HG02759 (cell line): ENCODE data around the gene ULBP1.
"Not testable (repeated sequence)": the region's sequence is repeated elsewhere in the genome, so short reads cannot be mapped to it uniquely, and the experiment has no call there.

Experiments used
- ATAC-seq: cut with Tn5 transposase; IDR thresholded peaks from one replicate; pipeline ENCODE4 v1.9.1; 2021; ENCODE audit warnings: mild to moderate bottlenecking, moderate library complexity; ENCODE audit not compliant: unreplicated experiment

ULBP1 gene

DNA sequence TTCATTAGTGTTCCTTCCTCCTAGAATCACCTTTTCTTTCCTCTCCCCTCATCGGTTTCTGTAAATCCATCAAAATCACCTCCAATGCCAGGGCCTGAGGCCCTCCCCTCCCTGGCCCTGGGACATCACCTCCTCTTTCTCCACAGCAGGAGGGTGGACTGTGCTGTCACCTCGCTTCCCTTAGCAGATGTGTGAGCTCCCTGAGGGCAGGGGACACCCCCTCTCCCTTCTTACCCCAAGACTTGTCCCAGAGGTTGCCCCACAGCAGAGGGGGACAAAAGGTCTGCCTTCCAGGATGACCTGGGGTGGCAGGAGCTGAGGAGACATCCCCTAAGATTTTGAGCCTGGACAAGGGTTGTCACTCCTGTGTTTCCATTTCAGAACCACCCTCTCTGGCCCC is 5.9 kb downstream of the ULBP1 start:
- no peak for ATAC-seq

DNA sequence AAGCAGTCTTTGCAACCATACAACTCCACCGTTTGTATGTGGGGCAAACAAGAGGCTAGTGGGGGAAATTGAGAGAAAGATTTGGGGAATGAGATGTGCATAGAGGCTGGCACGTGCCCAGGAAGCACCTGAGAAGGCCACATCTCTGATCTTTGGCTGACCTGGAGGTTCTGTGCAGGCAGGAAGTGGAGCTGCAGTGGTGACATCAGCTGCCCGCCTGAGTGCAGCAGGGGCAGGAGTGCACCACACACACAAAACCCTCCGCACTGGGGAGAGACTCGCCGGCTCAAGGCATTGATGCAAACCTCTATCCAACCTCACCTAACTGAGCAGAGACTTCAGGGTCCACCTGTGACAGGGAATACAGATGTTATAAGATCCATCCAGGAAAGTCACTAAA is 10.7 kb downstream of the ULBP1 start:
- ATAC-seq: not testable (repeated sequence)

DNA sequence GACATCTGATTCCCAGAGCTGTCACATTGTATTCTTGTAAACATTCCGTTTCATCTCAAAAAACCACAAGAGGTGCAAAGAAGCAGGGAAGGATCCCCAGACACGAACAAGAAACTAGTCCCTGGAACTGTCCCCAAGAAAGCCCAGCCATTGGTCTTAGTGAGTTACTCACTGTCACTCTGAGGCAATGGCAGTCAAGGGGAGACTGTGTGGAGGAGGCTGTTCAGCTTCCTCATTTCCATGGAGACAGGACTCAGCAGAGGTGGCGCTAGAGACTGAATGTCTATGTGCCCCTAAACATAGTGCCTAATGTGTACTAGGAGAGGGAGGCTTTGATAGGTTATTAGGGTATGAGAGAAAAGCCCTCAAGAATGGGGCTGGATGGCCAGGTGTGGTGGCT is 11.1 kb downstream of the ULBP1 start:
- ATAC-seq: no peak

DNA sequence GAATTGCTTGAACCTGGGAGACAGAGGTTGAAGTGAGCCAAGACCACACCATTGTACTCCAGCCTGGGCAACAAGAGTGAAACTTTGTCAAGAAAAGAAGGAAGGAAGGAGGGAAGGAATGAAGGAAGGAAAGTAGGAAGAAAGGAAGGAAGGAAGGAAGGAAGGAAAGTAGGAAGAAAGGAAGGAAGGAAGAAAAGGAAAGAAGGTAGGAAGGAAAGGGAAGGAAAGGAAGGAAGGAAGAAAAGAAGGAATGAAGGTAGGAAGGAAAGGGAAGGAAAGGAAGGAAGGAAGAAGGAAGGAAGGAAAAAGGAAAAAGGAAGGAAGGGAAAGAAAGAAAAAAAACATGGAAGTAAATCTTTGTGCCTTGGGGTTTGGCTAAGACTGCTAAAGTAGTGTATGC is 11.7 kb downstream of the ULBP1 start:
- ATAC-seq: no peak

DNA sequence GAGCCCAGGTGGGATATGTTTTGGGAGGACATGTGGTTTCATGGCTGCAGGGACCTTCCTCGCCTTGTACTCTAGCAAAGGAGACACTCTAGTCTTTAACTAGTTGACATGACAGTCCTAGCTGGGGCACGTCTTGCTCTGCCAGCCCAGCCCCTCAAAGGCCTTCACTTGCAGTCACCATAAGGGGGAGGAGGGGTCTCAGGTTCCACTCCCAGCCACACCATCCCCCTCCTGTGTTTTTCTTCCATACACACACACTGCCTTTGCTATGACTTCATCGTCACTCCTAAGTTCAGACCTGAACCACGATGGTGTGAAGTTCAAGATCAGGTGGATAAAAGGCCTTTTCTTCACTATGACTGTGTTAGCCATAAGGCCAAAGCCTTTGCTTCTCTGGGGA is 13.5 kb downstream of the ULBP1 start:
- no peak for ATAC-seq

DNA sequence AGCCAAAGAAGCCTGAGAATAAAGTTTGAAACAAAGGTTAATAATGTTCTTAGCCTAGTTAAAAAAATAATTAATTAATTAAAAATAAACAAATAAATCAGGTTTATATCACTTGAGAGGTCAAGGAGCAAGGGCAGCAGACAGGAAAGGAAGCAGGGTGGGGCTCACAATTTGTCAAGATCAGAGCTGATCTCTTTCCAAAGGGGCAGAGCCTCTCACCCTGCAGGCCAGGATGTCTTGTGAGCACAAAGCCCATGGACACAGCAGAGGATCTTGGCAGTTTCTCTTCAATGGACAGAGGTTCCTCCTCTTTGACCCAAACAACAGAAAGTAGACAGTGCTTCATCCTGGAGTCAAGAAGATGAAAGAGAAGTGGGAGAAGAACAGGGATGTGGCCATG is 14.9 kb downstream of the ULBP1 start:
- ATAC-seq: no peak

DNA sequence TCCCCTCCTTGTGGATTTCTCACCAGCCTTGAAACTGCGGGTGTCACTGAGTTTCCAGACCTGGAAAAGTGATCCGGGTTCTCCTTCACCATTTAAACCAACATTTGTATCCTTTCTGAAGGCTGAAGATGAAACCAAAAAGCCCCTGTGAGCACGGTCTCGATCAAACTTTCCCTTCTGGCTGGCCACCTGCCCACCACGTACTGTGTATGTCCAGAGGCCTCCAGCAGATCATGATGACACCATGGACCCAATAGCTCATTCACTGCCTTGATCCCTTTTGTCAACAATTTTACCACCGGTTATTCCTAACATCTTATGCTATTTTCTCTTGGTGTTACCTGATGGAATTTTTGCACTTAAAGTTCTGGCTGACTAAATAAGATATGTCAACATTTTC is 15.6 kb downstream of the ULBP1 start:
- no peak for ATAC-seq

DNA sequence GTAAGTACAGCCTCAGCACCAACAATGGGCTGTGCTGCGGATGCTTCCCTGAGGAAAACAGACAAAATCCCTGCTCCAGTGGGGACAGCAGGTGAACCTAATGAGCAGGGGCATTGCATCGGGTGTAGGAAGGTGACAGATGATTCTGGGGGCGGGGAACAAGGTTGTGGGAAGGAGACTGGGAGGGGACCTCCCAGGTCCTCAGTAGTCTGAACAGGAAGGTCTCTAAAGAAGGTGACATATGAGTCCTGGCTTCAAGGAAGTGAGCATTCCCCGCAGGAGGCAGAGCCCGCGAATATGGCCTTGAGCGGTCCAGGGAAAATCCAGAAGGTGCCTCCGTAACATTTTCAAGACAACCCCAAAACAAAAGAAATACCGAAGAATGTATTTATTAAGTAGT is 19.4 kb downstream of the ULBP1 start:
- no peak for ATAC-seq

DNA sequence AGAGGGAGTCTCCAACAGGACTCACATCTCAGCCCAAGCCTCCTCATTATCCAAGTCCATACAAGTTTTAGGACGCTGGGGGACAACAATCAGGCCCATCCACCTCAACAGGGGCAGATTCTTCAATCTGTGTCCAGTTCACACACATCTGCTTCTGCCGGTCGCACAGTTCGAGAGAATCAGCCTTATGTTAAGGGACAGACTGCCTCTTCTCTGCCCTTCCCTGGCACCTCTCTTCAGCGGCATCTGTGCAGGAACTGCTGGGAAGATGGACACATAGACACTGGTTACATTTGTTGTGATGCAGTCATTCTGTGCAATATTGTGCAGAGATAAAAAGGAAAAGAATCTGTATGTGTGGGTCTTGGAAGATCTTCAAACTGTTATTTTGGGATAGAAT is 21.0 kb downstream of the ULBP1 start:
- ATAC-seq: no peak

DNA sequence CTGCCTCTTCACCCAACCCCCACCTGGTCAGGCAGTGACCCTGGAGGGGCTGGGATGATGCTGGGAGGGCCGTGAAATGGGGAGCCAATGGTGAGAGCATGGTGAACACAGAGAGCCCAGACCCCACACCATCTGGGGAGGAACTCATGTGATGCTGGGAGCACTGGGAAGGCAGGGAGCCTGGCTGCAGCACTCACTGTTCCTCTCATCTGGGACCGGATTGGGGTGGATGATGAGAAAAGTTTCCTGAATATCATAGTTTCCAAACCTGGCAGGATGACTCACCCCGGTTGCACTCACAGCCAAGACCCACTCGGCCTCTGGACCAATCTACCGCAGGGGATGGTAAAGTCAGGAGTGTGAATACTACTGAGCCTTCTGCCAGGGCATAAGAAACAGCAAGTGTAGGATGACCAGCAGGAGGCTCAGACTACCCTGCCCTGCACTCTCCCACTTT is 21.8 kb downstream of the ULBP1 start:
- no peak for ATAC-seq

DNA sequence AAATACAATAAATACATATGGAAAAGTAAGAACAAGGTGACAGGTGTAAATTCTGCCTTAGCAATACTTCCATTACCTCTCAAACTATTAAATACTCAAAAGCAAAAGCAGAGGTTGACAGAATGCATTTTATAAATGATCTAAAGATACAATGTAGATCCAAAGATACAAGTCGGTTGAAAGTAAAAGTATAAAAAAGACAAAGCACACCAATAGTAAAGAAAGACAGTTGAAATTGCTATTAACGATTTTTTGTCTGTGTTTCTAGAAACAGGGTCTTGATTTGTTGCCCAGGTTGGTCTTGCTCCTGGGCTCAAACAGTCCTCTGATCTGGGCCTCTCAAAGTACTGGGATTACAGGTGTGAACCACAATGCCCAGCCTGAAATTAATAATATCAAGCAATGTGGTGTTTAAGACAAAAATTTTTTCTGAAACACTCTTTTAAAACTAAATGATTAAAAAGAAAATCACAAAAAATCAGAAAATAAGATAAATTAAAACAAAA is 23.9 kb downstream of the ULBP1 start:
- ATAC-seq: no peak

DNA sequence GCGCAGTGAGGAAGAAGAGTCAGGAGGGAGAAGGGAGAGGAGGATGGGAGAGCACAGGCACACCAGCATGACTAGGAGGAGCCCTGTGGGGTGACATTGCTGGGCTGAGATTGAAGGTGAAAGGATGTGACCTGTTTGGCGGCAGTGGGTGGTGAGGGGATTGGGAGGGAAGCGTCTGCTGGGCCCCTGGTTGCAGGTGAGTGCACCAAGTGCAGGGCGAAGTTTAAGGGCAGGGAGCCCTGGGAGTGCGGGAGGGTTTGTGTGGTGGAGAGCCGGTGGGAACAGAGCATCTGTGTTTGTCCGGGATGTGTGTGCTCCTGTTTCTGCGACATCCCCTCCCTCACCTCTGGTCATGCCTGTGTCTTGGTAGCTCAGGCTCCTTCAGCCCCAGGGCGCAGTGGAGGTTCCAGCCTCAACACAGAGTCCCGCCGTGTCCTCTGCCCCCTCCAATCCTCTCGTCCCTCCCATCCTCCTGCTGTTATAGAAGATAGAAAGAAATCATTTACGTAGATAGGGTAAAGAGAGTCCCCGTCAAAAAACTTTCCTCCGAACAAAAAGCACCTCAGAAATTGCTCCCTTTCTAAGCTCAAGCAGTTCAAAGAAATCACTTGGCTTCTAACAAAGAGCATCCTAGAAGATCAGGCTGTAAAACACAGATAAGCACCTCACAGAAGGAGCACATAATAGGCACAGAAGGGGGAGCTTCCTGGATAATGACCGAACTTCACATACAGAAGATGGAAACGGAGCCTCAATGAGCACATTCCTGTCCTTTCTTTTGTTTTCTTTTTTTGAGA is 25.0 kb downstream of the ULBP1 start:
- ATAC-seq: no peak

DNA sequence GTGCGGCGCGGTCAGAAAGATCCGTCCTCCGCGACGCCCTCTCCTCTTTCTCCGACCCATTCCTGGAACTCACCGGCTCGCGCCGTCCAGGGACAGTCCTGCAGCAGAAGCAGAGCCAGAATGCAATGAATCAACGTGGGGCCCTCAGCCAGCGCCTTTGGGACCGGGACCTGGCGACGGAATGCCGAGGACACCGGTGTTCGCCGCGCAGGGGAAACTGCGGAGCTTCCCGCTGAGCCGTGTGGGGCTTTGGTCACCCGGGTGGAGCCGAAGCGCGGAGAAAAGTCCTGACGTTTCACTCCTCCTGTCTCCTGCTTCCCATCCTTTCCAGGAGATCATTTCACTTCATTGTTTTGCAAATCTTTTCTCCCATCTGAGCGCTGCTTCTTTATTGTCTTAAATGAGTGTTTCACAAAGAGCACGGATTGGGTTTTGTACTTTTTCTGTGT is 26.5 kb downstream of the ULBP1 start:
- no peak for ATAC-seq

DNA sequence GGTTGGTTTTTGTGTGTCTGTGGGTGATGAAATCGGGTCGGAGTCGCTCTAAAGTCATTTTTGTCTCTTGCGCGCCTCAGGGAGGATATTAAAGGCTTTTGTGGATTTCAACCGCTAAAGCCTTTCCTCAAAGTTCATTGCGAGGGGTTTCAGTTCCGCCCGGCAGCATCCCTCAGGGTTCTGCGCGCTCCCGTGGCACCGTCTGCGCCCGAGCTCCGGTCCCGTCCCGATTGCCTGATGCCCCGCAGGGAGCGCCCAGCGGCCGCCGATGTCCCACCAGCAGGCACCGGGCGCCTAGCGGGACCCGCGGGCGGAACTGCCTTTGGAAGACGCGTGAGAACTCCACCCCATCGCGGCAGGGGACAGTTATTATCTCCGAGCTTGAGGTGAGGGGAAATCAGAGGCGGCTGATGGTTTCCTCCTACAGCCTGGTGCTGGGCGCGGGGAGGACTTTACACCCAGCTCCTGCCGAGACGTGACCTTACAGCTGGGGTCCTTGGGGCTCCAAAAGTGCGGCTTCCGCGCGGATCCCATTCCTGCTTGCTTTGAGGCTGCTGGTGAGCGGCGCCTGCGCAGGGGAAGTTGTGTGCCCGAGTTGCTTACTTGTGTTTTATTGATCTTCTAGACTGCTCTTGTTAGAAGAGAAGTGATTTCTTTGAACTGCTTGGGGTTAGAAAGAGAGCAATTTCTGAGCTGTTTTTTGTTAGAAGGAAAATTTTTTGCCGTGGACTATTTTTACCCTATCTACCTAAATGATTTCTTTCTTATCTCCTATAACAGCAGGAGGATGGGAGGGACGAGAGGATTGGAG is 27.1 kb downstream of the ULBP1 start:
- peak; percentile 47 for ATAC-seq

DNA sequence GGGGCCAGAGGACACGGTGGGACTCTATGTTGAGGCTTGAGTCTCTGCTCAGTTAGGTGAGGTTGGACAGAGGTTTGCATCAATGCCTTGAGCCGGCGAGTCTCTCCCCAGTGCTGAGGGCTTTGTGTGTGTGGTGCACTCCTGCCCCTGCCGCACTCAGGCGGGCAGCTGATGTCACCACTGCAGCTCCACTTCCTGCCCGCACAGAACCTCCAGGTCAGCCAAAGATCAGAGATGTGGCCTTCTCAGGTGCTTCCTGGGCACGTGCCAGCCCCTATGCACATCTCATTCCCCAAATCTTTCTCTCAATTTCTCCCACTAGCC is 27.7 kb downstream of the ULBP1 start:
- ATAC-seq: peak; percentile 69

DNA sequence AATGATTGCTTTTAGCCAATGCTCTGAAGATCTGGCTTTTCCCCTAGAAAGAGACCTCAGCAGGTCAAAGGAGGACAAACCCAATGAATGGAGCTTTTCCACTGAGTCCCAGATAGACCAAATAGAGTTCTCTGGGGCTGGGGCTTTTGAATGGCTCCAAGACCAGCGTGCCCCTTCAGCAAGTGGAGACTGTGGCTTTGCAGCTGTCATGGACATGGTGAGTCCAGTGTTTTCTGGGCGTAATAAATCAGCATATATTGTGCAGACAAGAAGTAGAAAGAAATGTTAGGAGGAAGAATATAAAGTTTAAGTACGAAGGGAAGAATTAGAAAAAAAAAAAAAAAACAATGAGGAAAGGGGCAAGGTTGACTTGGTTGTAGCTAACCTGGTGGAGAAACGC is 28.1 kb downstream of the ULBP1 start:
- ATAC-seq: no peak

DNA sequence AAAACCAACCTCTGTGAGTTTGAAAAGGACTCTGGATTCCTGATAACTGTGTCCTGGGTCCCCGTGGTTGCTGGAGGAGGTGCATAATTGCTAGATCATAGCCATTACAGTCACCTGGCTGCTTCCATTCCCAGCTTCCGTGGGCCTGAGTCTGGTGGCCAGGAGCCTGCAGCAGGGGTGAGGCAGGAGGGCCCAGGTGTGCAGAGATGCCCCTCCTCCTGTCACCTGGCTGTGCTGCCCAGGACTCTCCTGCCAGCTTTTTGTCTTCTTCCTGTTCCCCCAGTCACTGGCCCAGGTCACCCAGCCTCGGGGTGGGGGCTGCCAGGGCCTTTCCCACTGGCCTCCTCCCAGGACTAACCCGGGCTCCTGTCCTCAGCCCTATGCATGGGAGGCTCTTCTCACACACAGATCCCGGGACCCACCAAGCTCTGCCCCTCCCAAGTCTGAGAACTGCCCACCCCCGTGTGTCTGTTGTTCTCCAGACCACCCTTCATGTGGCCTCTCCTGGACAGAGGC is 31.6 kb downstream of the ULBP1 start:
- no peak for ATAC-seq

DNA sequence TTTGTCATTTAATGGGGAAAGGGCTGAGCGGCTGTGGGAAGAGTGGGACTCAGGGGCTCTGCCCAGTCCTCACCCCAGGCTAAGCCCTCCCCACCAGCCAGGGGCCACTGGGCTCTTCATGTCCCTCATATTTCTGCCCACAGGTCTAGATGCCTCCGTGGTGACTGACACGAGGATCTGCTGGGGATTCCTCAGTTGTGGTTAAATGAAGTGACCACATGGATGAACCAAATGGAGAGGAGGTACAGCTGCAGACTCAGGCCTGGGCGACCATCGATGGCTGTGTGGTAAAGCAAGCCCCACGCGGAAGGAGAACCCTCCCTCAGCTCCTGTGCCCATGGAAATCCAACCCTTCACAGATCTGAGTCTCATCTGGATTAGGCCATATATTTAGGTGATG is 32.2 kb downstream of the ULBP1 start:
- ATAC-seq: no peak

DNA sequence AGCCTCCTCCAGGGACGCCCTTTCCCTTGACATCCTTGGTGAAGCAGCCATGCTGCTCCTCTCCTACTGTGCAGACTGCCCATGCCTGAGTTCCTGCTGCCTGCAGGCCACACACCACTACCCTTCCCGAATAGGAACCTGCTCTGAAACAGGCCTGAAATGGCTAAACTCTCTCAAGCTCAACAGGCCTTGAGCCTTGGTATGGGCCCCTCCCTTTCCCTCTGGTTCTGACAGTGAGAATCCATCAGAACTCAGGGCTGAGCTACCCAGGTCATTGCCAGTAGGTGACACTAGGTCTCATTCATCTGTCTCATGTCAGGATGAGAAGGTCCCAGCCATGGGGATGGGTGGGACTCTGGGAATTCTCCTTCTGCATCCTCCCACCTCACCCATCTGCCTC is 35.9 kb downstream of the ULBP1 start:
- no peak for ATAC-seq

DNA sequence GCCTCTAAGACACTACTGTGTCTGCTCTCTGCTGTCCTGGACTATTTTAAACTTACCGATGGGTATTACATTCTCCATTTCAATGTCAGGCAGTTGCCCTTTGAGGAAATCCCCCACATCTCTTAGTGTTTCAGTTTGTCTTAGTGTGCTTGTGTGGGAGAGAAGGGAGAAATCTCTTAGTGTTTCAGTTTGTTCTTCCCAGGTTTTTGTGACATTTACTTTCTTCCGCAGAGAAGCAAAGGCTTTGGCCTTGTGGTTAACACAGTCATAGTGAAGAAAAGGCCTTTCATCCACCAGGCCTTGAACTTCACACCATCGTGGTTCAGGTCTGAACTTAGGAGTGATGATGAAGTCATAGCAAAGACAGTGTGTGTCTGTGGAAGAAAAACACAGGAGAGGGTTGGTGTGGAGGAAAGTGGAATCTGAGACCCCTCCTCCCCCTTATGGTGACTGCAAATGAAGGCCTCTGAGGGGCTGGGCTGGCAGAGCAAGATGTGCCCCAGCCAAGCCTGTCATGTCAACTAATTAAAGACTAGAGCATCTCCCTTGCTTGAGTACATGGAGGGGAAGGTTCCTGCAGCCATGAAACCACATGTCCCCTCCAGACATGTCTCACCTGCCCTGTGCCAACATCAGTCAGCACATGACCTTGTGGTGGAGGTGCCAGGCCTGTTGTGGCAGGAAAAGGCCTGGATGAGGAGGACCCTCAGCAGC is 37.7 kb downstream of the ULBP1 start:
- ATAC-seq: peak; percentile 60

DNA sequence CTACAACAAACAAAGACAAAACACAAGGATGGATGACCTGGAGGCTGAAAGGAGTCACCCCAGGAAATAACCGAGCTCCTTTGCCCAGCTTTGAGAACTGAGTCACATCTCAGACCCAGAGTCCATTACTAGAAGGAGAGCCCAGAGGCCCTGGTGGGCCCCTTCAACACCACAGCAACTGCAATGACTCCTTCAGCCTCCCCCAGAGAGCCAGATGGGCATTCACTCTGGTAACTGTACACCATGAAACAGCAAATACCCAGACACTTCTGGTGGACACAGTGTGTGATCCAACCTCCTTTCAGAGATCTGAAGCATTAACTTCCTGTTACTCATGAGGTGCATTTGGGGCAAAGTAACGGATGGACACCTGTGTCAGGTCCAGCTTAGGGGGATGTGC is 39.0 kb downstream of the ULBP1 start:
- no peak for ATAC-seq
